HG03025 (cell line): Measurements from ENCODE around the gene STARD7.
"Not testable (repeated sequence)": the region's sequence is repeated elsewhere in the genome, so short reads cannot be mapped to it uniquely, and the experiment has no call there.

ENCODE experiments used
- ATAC-seq: cut with Tn5 transposase; IDR thresholded peaks from one replicate; pipeline ENCODE4 v1.9.1; 2021; ENCODE audit warnings: mild to moderate bottlenecking, moderate library complexity; ENCODE audit not compliant: unreplicated experiment, low FRiP score

STARD7 gene

DNA sequence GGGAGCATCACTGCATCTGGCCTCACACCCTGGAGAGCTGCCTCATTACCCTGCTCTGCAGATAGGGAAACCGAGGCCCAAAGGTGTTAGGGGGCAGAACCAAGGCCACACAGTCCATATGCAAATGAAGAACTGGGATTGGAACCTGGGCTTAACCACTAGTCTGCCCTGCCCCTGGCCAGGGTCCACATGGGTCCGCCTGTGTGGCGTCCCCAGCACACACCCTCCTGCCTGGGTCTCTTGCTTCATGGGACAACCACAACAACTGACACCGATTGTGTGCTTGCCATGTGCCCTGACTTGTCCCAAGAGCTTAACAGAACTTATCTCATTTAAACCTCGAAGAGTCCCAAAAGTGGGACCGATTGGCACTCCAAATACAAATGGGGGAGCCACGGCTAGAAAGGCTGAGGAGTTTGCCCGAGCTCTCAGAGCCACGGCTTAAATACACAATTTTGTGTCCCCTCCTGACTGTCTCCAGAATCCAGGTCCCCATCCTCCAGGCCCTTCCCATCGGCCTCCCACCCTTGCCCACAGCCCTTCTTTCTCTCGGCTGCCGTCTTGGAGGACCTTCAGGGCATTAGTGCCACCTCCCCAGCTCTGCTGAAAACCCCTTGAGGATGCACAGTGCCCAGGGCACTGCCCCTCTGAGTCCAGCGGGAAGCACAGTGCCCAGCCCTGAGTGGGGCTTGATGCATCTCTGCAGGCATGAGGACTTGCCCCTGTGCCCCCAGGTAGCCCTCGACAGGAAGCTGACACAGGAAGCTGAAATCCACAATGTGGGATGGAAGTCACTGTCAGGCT is 57.6 kb downstream of the STARD7 start:
- no peak for ATAC-seq

DNA sequence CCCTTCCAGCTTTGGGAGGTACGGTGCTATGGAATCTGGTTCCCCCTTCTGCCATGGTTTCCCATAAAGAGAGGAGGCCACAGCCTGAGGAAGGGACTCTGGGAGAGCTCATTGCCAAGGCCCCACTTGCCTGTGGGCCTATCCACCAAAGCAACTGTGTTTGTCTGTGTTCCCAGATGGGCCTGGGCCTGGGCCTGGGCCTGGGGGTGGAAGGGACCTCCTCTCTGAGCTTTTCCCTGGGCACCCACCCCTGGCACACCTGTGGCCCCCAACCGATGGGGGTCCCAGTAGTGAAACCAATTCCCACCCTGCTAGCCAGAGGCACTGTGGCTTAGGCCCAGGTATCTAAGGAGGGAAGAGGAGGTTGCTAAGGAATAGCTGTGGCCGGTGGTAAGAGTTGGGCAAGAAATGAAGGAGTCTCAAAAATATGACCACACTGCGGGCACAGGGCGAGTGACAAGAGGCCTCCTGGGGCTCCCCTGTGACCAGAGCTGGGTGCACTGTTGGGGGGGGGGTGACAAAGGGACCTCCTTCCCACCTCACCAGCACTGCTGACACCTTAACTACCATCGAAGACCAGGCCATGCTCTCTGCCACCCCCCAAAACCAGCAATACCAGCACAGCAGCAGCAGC is 58.5 kb downstream of the STARD7 start:
- no peak for ATAC-seq

DNA sequence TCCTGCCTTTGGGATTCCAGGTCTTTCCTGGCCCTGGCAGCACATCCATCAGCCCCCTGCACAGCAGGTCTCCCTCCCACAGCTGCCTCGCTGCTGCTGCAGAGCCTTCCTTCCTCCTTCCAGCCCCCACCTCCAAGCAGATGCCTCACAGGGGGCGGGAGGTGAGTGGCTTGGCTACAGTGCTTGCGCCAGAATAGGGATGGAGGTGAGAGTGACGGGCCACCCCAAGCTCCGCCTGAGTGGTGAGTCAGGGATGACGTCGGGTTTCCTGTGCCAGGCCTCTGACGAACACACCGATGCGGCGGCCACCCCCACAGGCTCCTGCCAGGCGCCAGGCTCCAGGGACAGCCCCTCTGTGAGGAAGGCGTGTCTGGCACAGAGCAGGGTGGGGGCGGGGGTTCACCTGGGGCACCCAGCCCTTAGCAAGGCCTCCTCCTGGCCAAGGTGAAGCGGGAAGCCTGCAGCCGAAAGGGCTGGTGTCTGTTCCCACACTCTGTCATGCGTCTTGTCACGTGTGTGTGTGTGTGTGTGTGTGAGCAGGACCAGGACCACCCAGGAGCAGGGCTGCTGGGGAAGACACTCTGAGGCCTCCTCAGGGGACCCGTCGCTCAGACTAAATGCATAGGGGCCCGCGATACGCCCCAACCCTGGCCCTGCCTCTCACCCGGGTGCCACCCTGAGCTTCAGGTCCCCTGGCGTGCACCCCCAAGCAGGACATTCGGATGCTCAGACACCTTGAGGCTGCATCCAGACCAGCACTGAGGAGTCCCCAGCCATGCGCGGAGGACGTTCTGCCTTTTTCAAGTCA is 60.0 kb downstream of the STARD7 start:
- no peak for ATAC-seq

DNA sequence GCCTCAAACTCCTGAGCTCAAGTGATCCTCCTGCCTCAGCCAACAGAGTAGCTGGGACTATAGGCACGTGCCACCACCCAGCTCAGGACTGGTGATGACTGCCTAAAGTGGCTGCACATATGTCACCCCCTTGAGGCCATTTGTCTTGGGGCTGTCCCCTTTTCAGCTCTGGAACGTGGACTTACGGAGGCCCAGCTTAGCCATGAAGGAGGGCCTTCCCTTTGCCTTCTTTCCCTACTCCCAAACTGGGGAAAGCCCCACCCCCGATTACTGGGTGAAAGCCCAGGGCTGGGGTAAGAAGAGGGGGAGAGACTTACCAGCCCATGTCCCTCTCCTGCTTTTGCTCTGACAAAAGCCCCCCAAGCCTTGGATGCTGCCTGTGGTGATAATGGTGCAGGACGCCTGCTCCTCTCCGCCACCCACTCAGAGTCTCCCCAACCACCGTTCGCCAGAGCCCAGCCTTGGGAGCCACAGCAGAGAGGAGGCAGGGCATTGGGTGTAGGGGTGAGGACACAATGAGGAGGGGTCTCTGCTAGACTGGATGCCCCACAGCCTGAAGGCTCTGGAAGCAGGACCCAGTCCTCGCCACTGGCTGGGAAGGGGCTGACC is 60.9 kb downstream of the STARD7 start:
- ATAC-seq = no peak

DNA sequence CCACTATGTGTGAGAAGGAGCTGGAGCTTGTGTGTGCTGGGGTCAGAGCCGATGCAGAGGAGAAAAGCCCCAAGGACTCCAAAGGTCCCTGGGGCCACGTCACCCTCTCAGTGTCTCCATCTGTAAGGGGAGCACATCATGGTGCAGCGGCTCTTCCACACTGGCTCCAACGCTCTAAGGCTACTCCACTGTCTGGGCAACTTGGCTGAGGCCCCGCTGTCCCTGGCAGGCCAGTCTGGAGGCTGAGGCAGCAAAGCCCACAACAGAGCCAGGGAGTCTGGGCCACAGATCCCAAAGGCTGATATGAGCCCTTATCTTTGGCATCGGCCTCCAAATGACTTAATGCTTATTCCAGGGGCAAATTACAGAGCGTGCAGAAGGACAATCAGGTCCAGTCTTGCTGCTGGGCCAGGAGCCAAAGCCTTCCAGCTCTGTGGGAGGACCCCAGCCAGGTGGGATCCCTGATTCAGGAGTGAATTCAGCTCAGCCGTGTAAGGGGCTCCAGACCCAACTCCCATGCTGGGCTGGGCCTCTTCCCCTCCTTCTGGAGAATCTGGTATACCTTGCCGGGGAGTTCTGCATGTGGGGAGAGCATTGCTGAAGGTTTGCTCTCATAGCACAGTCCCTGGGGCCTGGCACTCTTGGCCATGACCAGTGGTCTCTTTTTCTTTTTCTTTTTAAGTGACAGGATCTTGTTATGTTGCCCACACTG is 61.6 kb downstream of the STARD7 start:
- no peak for ATAC-seq

DNA sequence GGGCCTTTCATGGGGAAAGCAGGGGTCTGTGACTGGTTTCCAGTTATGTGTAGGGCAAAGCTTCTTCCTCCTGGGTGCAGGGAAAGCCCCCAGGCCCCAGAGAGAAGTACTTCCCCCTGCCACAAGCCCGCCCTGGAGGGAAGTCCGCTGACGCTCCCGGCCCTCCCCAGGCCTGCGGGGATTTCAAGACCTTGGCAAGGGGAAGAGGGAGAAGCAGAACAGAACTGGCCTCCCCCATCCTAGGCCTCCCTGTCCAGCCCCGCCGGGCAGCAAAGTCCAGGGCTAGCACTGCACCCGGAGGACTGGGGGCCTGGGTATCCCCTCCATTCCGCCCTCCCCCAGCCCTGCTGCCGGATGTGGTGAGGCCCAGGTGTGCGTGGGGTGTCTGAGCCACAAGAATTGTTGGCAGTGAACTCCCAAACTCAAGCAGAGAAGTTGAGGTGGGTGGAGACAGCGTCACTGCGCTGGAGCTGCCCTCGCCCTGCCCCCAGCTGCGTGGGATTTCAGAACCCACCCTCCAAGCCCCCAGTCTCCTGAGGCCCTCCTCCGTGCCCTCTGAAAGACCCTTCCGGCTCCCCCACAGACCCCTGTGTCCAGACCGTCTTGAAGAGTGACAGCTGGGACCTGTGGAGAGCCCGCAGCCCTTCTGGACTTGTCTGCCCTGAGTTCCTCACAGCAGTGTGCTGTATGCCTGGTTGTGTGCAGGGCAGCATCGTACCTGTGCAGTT is 62.3 kb downstream of the STARD7 start:
- no peak for ATAC-seq

DNA sequence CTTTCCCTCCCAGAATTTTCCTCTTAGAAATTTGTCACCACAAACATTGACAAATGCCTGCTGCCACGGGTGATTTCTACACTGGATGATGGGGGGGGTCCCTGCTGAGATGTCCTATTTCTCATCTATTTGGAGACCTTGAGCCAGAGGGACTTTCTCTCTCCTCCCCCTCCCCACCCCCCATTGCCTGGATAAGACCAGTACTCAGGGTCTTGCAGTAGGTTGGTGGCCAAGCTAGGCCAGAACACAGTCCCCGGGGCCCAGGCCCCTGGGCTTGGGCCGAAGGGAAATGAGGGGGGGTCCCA is 62.8 kb downstream of the STARD7 start:
- ATAC-seq = no peak

DNA sequence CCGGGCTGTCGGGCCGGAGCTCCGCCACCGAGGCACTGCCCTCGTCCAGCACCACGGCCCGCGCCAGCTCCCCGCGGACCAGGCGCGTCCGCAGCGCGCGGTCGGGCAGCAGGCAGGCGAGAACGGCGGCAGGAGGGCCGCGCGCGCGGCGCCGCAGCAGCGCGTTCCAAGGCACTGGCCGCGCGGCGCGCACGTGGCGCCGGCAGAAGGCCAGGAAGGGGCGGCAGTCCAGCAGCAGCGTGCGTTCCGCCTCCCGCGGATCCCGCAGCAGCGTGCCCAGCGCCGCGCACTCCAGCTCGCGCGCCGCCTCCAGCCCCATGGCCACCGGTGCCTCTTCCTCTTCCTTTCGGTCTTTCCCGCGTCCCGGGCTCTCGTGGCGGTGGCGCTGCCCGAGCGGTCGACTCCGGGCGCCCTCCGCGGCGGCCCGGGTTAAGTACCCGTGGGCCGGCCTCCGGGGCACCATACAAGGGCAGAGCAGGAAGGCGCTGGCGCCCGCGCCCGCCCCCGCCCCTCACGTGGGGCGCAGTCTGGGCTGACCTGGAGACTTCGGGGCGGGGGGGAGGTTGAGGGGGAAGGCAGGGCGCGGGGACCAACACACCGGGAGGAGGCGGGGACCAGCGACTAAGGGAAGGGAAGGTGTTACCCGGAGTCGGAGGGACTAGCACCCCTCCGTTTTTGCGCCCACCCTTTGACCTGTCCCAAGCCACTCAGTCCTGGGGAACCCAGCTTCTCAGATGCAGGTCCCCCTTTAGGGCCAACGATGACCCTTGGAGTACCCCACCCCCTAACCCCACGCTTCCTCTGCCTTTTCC is 63.4 kb downstream of the STARD7 start, which contains the start of gene DUSP2:
Gene DUSP2, minus strand, starts transcription at position 405 of the 812 bp plus-strand sequence. Its CDS starts 86 bp downstream, at position 319.
- ATAC-seq = peak; percentile 54

DNA sequence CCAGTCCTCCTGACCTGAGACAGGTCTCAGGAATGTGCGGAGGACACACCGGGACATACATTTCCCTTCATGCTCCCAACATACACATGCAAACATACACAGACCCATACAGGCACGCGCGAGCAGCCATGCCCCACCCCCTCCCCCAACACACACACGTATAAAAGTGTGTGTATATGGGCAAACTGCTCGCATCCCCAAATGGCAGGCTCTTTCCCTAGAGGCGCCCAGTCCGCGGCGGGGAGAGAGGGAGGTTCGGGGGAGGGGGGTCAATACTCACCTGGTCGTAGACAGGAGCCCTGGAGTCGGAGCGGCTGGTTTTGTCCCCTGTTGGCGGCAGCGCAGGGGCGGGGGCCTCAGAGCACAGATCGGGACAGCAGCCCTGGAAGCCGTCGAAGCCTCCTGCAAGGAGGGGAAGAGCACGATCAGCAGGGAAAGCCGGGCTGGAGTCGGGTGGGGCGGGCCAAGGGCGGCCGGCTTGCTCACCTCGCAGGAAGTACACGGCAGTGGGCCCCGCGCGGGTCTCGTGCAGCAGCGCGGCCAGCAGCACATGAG is 64.1 kb downstream of the STARD7 start:
- peak; percentile 3 for ATAC-seq

DNA sequence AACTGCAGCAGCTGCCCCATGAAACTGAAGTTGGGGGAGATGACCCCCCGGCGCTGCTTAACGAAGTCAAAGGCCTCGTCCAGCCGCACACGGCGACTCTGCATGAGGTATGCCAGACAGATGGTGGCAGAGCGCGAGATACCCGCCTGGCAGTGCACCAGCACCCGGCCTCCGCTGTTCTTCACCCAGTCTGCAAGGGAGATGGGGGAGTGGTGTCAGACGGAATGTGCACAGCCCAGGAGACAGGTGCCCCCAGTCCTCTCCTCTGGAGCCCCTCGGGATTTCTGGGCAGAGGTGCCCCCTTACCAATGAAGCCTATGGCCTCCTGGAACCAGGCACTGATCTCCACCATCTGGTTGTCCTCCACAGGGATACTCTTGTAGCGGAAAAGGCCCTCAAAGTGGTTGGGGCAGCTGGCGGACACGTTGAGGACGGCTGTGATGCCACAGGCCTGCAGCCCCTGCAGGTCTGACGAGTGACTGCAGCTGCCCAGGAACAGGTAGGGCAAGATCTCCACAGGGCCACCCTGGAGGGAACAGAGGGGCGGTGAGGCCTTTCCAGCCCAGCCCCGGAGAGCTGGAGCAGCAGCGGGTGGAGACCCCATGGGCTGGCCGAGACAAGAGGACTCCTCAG is 64.7 kb downstream of the STARD7 start:
- no peak for ATAC-seq

DNA sequence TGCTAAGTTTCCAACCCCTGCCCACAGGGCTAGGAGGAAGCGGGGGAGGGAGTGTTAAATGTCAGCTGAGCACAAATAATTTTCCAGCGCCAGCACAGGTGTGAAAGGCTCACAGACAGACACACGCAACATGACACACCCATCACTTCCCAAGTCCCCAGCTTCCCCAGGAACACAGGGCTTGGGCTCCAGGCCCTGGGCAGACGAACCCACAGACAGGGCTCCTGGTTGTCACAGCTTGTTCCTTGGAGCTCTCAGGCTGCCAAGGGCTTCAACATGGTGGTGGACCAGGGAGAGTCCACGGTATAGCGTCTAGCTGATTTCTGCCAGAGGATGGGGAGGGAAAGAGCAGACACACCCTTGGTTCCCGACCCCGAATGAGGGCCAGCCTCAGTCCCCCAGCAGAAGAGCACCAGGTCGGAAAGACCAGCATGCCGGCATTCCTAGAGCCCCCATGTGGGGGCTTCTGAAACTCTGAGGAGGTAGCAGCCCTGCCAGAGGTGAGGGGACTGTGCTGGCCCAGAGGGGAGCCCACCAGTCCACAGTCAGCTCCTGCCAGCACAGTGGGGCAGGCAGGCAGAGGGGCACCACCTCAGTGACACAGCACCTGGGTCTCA is 65.3 kb downstream of the STARD7 start:
- no peak for ATAC-seq

DNA sequence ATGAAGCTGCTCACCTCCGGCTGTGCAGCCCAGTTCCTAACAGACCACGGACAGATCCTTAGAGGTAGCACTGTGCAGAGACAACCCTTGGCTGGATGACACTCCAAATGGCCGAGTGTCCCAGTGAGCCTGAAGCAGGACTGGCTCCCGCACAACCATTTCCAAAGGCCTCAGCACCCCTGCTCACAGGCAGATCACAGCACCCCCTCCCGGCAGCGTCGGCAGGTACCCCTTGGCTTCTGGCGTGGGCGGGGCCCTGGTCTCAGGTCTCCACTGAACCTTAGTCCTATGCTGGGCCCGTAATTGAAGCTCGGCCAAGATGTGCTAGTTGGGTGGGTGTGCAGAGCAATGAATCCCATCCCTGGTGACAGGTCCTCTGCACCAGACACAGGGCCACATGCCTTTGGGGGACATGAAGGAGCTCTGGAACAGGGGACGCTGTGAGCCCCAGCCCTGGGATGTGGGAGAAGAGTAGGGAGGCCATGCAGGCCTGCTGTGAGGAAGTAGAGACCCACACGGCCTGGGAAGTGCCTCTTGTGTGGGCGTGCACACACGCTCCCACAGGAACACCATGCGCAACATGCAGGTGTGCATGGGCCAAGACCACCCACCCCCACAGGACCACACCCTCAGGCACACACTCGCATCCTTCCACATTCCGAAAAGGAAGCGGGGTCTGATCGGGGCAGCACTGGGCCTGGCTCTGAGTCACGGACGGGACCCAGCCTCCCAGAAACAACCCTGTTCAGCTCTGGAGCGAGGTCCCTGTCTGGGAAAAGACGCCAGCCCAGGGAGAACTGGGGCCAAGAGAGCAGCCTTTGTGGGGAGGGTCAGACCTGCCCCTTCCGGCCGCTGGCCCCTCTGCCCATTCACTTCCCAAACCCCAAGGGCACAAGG is 66.2 kb downstream of the STARD7 start:
- ATAC-seq = no peak

DNA sequence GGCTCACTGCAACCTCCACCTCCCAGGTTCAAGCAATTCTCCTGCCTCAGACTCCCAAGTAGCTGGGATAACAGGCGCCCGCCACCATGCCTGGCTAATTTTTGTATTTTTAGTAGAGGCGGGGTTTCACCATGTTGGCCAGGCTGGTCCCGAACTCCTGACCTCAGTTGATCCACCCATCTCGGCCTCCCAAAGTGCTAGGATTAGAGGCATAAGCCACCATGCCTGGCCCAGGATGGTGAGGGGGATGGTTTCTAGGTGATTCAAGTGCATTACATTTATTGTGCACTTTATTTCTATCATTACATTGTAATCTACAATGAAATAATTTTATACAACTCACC is 67.0 kb downstream of the STARD7 start:
- ATAC-seq = not testable (repeated sequence)

DNA sequence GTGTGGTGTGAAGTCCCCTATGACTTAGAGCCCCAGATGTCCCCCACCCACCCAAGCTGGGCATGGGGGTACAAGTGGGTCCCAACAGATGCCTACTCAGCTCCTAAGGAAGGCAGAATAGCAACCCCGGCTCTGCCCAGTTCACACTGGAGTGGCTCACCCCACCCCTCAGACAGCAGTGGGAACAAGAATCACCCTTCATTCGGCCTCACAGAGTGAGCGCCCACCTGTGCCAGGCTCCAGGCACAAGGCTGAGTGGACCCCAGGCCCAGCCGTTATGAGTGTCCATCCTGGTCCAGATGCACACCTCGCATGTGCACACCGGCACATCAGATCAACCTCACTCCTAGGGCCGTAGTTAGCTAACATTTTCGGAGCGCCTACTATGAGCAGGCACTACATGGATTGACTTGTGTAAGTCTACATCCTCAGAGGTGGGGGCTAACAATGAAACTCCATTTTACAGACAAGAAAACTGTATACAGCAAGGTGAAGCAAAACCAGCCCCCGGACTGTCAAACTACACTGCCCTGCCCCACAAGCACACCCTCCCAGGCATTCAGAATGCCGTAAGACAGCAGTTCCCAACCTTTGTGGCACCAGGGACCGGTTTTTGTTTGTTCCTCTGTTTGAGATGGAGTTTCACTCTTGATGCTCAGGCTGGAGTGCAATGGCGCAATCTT is 67.5 kb downstream of the STARD7 start:
- no peak for ATAC-seq

DNA sequence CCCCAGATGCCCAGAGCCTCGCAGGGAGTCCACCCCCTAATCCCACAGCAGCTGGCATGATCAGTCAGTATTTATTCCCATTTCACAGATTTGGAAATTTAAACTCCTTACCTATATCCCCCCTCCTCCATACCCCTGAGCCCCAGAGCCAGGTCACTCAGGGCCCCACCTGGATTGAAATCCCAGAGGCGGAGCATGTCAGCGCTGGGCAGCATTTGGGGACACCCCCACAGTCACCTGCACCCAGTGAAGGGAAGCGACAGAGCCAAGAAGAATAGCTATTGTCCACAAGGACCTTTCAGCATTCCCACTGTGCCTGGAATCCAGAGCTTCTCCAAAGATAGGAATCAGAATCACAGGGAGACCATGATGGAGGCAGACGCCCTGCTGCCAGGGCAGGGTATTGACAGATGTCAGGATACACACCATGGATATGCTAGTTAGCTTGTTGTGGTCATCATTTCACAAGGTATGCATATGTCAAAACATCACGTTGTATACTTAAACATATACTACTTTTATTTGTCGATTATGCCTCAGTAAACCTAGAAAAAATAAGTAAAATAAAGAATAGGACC is 69.4 kb downstream of the STARD7 start:
- no peak for ATAC-seq
